HL-60 (cell line): Measurements from ENCODE around the gene JMJD1C.

Source experiments
- DNase-seq, 2 experiments: peaks; one replicate each; pipeline ENCODE4 v3.0.0-alpha.2; 2010 to 2020; ENCODE audit warnings: low read depth in 1 of 2, low spot score in 1 of 2
- H3K27ac ChIP-seq: fragments of 250-450 bp; sonication (Bioruptor Pico); replicated peaks from 2 replicates; pipeline ENCODE4 v1.5.1; 2020; ENCODE audit warnings: mild to moderate bottlenecking, moderate library complexity
- H3K27me3 ChIP-seq: fragments of 250-450 bp; sonication (Bioruptor Pico); 2 replicates; pipeline ENCODE4 v1.5.1; 2021; ENCODE audit warnings: mild to moderate bottlenecking, moderate library complexity; ENCODE audit not compliant: insufficient read depth, poor library complexity, severe bottlenecking
- H3K4me3 ChIP-seq: replicated peaks from 2 replicates; pipeline ENCODE4 v1.5.1; 2011; ENCODE audit warnings: mild to moderate bottlenecking, control low read depth, low read length; ENCODE audit not compliant: insufficient read depth
- CTCF ChIP-seq: IDR thresholded peaks from one replicate; pipeline ENCODE4 v1.5.1; 2011; ENCODE audit warnings: low read length, control low read depth, inconsistent platforms; ENCODE audit not compliant: insufficient read depth
- GABPA ChIP-seq: IDR thresholded peaks from 2 replicates; pipeline ENCODE4 v1.6.1; 2012; ENCODE audit warnings: low read depth
- POLR2AphosphoS5 ChIP-seq: IDR thresholded peaks from 2 replicates; pipeline ENCODE4 v1.6.1; 2012; ENCODE audit warnings: low read depth
- REST ChIP-seq: IDR thresholded peaks from 2 replicates; pipeline ENCODE4 v1.6.1; 2012; ENCODE audit warnings: low read depth; ENCODE audit not compliant: insufficient replicate concordance
- SPI1 ChIP-seq: IDR thresholded peaks from 2 replicates; pipeline ENCODE4 v1.6.1; 2012; ENCODE audit warnings: low read depth, mild to moderate bottlenecking, borderline replicate concordance

Gene JMJD1C

GRCh38 chr10:63210611-63211196 is 255.1 kb downstream of the JMJD1C start:
- Histone ChIP-seq H3K27me3 (no peaks in the 10 kb centered on the region), H3K4me3 (no peak overlapping the region), H3K27ac (no peak overlapping the region)
- TF ChIP-seq GABPA (no peak), REST (no peak), SPI1 (no peak), POLR2AphosphoS5 (no peak), CTCF (no peak)
- peak in 1 of 2 experiments; percentile 44 for DNase-seq

- no peaks in the 10 kb centered on the region for H3K27me3 ChIP-seq
- no peak overlapping the region for H3K4me3 ChIP-seq
- H3K27ac ChIP-seq = no peak overlapping the region
- no peak for TF ChIP-seq CTCF
- TF ChIP-seq GABPA = no peak
- TF ChIP-seq POLR2AphosphoS5 = no peak
- TF ChIP-seq REST = no peak
- no peak for TF ChIP-seq SPI1
- DNase-seq = no peak
These were observed 256.1 kb downstream of the JMJD1C start for GRCh38 chr10:63209705-63210104.

DNA sequence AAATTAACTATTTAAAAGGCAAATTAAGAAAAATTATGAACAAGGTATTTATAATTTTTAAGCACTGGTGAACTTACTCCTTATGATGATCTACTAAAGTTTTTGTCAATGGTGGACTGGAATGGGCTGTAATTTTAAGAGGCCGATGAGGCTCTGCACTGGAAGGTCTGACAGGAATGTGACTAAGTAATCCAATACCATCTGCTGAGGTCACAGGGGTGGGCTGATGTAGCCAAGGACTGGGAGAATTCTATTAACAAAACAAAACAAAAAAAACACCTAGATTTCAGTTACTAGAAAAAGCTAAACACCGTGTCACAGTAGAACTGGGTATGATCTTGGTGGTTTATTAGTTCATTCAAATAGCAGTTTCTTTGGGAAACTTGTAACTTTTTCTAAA is 256.8 kb downstream of the JMJD1C start:
- H3K4me3 ChIP-seq = no peak overlapping the region
- no peak overlapping the region for H3K27ac ChIP-seq
- DNase-seq = no peak
- TF ChIP-seq GABPA (no peak), CTCF (no peak), SPI1 (no peak), POLR2AphosphoS5 (no peak), REST (no peak)
- no peaks in the 10 kb centered on the region for H3K27me3 ChIP-seq
